Measurements from ENCODE around the gene ADAMTS16.

The ADAMTS16 gene

DNA sequence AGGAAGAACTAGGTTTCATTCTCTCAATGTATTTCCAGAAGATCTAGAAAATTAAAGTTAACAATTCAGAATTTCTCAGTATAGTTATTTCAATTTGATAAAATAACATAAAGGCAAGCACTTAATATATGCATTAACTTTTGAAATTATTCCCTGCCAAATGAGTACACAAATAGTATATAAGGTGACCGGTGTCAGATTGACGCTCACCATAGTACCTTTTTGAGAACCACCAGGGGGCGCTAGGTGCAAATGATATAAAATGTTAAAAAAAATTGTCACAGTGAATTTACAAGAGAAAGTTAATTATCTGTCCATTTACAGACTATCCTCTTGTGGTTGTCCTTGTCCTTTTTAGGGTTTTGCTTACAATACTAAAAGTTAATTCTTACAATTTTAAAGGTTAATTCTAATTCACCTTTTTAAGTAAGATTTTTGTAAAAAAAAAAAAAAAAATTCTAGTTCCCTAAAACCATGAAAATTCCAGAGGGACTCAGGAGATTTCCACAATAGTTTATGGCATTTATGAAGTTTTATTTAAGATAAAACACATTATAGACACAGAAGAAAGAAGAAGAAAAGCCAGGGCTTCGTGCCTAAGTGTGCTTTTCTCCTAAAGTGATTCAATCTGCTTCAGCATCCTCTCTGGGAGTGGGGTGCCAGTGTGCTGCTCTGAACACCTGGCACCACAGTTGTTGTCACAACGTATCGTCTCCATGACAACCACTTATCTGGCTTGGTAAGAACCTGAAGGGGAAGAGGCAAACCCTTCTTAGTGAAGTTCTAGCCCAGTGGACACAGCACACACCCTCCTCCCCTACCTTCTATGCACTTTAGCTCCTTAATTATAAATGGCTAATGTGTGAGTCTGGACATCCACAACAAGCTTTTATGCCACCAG is 1.7 kb downstream of the ADAMTS16 start:
- peak; percentile 32 to 67 for DNase-seq

DNA sequence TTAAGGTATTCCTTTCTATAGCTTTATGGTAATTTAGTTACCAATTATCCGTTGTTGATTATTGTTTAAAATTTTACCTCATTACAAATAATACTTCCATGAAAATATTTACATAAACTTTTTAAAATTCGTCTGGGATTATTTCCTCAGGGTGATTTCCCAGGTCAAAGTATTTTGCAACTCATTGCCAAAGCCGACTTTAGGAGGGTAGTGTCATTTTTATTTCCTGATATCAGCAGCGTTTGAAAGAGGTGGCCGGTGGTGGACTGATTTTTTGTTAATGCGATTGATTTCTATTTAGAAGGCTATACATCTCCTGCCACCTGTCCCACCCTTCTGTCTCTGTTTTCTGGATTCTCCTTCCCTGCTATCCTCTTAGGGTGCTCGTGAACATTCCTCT is 4.3 kb downstream of the ADAMTS16 start:
- no peak for DNase-seq

DNA sequence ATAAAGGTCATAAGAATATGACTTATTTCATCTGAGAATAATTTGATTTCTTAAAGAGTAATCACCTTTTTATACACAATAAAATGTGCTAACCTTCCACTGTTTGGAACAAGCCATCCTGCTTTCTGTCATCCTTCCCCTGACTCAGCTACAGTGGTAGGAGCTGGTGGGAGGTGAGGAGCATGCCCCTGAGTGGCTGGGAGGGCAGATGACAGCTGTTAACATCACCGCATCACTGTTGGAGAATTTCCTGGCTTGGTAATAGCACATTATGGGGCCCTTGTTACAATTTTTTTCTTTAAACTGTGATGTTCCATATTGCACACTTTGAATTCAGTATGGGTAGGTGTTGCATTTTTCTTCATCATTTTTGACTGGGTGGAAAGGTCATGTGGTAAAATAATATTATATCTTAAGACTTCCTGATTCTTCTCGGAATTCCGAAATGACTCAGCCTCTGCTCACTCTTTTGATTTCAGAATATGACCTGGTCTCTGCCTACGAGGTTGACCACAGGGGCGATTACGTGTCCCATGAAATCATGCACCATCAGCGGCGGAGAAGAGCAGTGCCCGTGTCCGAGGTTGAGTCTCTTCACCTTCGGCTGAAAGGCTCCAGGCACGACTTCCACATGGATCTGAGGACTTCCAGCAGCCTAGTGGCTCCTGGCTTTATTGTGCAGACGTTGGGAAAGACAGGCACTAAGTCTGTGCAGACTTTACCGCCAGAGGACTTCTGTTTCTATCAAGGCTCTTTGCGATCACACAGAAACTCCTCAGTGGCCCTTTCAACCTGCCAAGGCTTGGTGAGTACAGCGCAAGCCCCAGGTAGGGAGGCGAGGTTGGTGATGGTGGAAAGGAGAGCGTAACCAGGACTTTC is 5.8 kb downstream of the ADAMTS16 start:
- no peak for DNase-seq

DNA sequence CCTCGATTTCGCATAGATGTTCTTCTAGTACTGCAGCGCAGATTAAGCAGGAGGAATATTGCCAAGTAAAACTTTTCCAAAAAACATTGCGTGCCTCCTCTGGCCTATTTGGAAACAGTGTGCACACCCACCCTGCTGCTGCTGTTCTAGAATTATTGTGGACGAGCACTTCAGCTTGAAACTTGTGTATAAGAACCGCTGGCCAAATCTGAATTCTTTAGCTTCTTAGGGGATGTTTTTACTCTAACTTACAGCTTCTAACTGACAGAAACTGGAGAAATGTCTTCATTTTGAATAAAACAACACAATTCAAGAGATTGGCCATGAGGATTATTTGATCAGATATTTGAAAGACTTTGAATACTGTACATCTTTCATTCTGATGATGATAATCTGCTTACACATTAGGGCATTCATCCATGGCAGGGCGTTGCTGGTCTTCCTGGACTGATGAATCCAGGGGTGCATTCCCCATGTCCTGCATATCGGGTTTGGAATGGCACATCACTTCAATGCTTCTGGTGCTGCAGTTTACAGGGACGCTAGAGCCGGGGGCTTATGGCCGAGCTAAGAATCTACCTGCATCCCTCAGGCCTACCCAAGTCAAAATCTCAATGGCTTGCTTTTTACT is 6.5 kb downstream of the ADAMTS16 start:
- no peak for DNase-seq

DNA sequence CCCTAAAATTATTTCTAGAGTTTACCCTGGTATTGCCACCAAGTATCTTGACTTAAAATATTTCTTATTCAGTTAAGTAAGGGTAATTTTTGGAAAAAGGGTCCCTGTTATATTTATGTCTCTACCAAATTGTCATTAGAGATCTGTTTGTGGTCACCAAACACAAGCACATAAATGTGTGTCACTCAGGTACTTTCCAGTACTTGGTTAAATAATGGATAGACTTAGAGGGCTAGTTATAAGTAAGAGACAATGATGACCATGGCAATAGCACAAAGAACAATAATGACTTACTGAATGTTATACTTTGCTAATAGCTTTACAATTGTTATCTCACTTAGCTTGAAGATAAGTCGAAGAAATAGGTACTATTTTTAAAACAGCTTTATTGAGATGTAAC is 9.0 kb downstream of the ADAMTS16 start:
- no peak for DNase-seq

DNA sequence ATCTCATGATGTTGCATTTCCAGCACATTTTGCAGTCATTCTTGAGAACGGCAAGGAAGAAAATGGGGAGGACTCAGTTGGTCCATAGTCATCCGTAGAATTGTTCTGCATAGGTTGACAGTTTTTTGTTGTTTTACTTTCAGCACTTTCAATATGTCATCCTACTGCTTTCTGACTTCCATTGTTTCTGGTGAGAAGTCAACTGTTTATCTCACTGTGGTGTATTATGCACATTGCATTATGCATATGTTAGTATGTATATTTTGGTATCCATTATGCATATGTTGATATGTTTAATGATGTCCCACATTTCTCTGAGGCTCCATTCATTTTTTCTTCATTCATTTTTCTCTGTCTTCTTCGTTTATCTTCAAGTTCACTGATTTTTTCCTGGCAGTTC is 10.5 kb downstream of the ADAMTS16 start:
- no peak for DNase-seq

DNA sequence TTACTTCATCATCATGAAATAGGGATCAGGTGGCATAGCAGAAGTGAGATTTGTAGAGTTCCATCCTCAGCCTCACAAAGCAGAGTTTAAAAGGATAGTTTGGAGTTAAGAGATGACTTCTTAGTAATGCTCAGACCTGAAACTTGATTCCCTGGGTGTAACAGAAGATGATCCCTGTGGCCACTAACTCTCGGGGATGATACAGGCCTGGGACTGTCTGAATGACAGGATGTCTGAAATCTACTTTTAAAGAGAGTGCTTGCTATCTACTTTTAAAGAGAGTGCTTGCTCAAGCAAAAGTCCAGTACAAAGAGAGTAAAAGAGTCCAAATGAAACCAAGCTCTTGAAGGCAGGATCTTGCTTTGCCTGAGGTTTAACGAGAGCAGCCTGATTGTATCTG is 14.6 kb downstream of the ADAMTS16 start:
- DNase-seq: no peak

DNA sequence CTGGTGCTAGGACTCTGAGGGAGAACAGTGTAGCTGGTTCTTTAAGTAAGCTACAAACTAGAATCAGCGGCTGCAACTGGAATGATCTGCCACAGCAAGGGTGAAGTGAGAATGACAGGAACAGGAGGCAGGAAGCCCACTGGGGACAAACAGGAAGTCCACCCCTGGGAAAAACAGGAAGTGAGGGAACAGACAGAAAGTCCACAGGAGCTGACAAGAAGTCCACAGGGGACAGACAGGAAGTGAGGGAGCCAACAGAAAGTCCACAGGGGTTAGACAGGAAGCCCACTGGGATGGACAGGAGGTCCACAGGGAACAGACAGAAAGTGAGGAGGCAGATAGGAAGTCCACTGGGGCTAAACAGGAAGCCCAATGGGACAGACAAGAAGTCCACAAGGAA is 15.5 kb downstream of the ADAMTS16 start:
- DNase-seq: no peak

DNA sequence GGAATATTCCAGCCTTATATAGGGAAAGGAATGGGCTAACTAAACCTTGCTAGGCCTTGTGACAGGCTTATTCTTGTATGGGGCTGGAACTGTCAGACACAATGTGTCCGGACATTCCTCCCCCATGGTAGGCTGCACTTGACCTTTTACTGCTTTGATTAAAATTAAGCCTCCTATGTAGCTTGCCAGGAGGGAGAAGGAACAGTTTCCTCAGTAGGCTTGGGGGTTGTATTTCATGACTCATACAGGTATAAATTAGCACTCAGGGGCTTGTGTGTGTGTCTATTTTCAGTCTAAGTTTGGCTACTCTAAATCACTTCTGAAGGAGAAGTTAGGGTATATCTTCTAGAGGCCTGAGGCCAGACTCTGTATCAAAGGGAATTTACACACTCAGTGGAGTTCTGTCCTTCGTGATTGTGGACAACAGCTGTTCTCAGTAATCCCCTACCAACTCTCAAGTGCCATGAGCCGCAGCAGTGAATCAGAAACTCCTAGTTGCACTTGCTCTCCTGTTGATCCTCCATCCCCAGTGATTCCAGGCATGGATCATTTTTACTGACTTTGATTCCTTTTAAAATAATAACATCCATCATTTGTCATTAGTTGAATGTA is 16.4 kb downstream of the ADAMTS16 start:
- DNase-seq: no peak

DNA sequence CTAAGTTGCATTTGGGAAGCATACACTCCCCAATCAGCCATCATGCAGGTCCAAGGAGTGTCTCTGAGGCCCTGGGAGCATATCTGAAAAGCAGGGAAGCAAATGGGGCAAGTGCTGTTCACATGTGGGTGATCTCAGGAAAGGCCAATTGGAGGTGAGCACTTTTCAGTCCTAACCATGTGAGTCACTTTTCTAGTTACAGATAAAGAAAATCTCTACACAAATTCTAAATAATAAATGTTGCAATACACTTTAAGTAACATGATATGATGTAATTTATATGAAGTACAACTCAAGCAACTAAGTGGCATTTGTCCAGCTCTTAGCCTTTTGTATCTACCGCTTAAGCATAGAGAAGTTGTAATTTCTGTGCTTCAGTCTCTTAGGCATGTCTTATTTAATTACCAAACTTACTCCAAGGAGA is 18.4 kb downstream of the ADAMTS16 start:
- no peak for DNase-seq

DNA sequence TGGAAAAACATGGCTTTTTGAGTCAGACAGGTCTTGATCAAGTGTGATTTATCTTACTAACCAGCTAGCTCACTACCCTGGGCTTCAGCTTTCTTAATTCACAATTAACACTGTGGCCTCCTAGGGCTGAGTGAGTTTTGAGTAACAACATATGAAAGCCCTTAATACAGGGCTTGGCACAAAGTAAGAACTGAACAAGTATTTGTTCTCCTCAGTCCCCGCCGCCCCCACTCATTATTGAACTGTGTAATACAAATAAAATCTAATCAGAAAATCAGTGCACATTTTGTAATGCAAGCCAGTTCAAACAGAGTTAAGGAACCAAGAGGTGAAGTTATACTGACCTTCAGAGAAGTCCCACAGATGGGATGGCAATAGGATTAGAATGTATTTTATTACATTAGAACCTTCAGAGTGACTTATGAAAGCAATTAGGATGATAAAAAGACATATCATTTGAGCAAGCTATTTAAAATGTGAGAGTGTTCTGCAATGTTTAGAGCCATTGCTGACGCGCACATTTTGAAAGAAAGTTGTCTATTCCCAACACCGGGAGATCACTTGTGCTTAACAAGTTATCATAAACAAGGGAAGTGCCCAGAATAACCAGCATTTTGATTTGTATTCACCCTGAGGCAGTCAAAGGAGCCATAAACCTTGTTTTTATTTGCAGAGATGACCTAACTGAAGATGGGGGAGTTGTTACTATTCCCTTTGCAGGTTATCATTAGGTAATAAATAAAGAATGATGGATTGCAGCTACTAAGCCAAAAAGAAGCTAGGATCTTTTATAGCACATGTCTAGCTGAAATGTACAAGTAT is 19.4 kb downstream of the ADAMTS16 start:
- no peak for DNase-seq

DNA sequence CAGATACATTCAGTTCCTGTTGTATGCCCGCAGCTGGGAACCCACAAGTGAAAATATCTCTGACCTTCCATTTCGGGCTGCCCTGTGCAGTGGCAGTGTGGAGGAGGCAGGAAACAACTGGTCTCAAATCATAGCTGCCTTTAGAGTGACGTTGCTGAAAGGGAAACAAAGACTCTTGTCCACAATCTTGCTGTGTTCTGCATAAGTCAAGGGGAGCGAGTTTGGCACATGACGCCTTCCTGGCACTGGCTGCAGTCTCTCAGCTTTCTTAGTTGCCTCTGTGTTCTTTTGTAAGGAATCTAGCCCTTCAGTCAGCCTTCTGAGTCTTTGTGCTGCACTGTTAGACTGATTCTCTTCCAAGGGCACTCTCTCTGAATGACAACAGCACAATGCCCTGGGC is 24.0 kb downstream of the ADAMTS16 start:
- no peak for DNase-seq

DNA sequence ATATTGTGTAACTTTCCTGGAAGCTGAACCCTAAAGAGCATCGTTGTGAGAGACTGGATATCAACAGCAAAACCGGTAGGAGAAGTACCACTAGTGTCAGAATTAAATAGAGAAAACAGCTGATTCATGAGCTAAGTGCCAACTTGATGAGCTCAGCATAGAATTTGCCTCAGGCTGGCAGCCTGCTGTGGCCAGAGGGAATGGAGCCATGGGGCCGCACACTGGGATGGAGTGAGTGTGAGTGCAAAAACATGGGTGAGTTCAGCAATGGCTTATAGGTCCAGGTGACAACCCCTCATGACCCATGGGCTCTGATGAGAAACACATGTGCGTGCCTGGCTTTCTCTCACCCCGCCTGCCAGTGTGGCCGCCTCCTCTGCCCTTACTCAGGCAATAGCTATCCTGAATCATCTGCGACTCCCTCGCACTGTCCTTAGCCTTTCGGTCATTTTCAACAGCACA is 25.4 kb downstream of the ADAMTS16 start:
- no peak for DNase-seq

DNA sequence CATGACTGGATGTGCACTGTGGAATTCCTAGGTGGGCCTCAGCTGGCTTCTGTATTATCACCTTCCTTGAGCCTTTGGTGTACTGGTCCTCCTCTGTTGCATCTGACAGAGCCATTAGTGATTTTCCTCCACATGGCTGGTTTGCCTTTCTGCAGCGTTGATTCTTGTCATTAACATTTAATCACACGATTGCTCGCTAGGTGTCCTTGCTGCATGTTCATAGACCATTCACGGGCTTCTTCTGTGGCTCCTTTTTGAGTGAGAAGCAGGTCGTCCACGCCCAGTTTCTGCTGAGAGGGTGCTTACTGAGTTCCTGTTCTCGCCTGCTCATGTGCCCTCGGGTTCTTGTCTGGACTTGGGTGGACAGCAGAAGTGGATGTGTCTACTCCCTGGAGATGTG is 29.3 kb downstream of the ADAMTS16 start:
- DNase-seq: no peak

DNA sequence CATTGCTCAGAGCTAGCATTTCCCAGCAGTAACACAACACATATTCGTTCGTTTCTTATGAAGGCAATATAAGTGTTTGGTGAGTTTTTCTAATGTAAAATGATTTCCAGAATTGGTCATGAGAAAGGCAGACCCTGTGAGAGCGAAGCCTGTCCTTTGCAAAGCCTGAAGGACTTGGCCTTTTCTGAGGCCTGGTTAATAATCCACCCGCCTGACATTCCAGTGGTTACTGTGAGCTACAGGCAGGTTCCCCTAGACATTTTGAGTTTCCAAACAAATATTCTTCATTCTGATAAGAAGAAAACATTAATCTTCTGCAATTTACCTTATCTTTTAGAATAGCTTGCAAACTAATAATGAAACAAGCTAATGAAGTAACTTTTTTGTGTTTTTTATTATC is 38.0 kb downstream of the ADAMTS16 start:
- no peak for DNase-seq

DNA sequence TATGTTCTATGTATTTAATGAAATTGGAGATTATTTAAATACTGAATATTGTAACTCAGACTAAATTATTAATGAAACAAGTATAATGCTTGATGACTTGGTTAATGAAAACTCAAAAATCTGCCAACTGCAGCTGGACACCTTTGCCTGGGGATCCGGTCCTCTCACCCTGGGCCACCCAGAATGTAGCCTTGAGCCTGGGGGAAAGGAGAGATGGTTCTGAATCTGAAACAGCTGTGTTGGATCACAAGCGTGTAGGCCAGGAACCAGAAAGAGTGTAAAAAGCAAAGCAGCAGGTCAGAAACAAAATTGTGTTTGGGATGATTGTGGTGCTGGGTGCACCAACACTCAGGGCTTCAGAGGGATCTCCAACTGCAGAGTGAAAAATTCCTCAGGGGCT is 38.5 kb downstream of the ADAMTS16 start:
- DNase-seq: no peak

DNA sequence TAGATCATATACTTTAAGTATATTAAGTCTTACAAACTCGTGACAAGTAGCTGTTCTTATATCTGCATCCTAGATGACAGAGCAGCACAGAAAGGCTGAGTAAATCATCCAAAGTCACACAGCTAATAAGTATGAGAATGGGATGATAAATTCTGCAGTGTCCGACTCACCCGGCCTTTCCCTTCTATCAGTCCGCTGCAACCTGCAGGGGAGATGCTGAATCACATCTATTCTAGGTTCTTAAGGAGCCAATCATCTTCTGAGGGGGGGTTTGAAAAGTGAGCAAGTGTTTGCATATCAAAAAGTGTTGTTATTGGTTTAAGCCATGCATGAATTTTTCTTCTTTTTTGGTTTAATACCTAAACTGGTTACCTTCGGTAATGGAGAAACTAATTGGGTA is 38.9 kb downstream of the ADAMTS16 start:
- no peak for DNase-seq

DNA sequence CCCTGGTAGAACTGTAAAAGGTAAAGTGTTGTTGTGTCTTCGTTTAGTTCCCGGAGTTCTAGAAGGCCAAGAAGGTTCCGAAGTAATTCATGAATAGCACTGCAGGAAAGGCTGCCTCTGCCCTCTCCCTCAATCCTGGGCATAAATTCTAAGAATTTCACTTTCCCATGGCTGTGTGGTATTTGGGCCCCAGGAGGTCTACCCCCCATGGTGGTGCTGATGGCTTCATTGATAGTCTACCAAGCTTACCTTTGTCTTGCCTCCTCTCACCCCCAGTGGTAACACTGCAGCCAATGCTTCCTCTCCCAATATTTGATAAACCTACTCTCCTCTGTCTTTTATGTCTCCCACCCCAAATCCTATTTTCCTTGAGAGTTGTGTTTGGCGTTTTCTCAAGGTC is 39.5 kb downstream of the ADAMTS16 start:
- no peak for DNase-seq

DNA sequence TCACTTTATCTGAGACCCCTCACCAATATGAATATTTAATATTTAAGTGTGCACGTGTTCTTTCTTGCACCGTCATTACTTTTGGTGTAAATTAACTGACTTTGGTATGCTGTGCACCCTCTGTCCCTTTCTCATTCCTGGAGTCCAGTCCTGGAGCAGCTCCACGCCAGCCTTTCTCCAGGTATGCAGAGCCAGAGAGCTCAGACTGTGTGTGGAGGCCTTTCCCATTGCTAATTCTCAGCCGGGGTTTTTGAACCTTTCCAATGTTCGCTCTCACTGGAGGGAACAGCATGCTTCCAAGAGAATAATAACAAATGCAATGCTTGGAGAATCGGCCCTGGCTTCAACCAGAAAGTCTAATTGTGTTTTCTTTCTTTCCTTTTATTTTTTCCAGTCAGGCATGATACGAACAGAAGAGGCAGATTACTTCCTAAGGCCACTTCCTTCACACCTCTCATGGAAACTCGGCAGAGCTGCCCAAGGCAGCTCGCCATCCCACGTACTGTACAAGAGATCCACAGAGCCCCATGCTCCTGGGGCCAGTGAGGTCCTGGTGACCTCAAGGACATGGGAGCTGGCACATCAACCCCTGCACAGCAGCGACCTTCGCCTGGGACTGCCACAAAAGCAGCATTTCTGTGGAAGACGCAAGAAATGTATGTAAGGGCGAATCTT is 41.7 kb downstream of the ADAMTS16 start:
- no peak for DNase-seq

DNA sequence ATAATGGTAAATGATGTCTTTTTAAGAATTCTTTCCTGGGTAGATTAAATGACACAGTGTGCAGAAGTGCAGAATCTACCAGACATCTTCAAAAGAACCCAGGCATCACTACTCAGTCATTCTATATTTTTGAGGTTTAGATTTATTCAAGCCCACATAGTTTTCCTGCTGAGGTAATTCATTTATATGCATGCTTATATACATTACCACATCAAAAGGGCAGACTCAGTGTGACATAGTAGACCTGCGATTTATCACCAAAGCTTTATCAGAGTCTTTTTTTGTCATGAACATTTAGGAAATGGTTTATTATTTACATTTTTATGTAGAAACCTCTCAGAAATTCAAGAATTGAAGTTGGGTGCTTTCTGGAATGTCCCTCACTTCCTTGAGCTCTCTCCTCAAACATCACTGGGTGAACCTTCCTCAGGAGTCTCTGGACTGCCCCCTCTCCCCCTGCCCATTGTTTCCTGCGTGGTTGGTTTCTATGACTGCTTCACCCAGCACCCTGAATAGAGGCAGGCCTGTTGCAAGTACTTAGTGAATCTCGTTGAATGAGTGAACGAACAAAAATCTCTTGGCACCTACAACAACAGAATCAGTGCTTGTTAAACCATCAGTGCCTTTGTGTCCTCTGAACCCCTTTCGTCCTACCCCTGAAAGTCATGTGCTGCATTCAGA is 42.5 kb downstream of the ADAMTS16 start:
- no peak for DNase-seq

DNA sequence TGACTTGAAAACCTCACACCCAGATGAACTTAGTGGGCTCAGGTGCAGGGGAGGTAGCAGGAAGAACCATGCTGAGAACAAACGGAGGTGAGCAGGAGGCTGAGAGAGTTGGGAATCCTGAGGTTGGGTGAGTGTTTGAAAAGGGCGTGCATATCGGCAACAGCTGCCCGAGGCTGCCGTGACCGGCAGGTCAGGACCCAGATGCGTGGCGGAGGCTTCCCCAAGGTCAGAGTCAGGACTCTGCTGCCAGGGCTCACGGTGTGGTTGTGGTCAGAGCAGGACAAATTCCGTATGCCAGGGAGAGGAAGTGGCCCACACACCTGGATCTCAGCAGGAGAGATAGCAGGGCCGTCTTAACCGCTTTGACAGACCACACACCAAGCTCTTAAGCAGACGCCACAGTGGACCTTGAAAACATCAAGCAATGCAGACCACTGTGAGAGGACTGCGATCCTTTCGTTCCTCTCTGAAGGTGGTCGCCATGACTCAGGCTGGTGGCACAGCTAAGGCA is 43.1 kb downstream of the ADAMTS16 start:
- DNase-seq: no peak

Data from SHP77 (cell line).